K562 (cell line): ENCODE results near the gene CGNL1. TPM values are rescaled to one million over a fixed set of nuclear protein-coding genes. Genes with fewer than 3 reads are reported as not detected.

Experiments used
- ATAC-seq: fragments of 200-7000 bp; cut with Tn5 transposase; 3 replicates; pipeline ENCODE4 v1.9.1; 2020; ENCODE audit warnings: moderate library complexity
- BruUV-seq: library from RNA; stranded (reverse); fragments of 400-500 nt; replicated peaks from 2 replicates; lab custom pipeline; 2021; lab: Mats Ljungman, UMichigan
- CTCF ChIA-PET: fragments of 300-600 bp; formaldehyde crosslinking; extraction: SDS; loops from one replicate; lab custom pipeline; 2021; ENCODE audit warnings: low intra/inter-chr PET ratio; lab: Yijun Ruan, JAX
- POLR2A ChIA-PET: fragments of 300-600, 350-650 bp; sonication (Branson Sonifier 250); formaldehyde crosslinking; extraction: SDS; loops from one replicate; lab custom pipeline; 2021; ENCODE audit warnings: antibody characterized with exemption, inconsistent platforms; lab: Yijun Ruan, JAX
- DNase-seq, 4 experiments: peaks; one replicate each; pipeline versions ENCODE4 v3.0.0 to v3.0.0-alpha.2; 2011 to 2018; ENCODE audit warnings: low spot score in 3 of 4, mixed read lengths in 3 of 4; ENCODE audit errors: extremely low read depth in 1 of 4
- FAIRE-seq: peaks from 2 replicates; lab custom pipeline; 2011; peaks lifted over from hg19 to GRCh38; lab: Jason Lieb, UNC
- H2AFZ ChIP-seq: 2 replicates; pipeline ENCODE4 v1.6.0; 2011; ENCODE audit warnings: low read depth, low read length, control low read depth, inconsistent platforms
- H3K27ac ChIP-seq: fragments of 200-600 bp; 3 replicates; pipeline ENCODE4 v1.8.0; 2011; ENCODE audit warnings: low read depth, mild to moderate bottlenecking, control low read depth, inconsistent platforms, low read length, moderate library complexity, mixed read lengths; ENCODE audit errors: extremely low read depth
- H3K27me3 ChIP-seq, 2 experiments: fragments of 300-600 bp in 1 of 2; 2 replicates in 1 of 2; 3 replicates in 1 of 2; pipeline versions ENCODE4 v1.6.0 to v1.8.0; 2011; ENCODE audit warnings: inconsistent platforms in 2 of 2, low read length in 2 of 2, mild to moderate bottlenecking in 1 of 2, mixed read lengths in 1 of 2, moderate library complexity in 1 of 2; ENCODE audit not compliant: control insufficient read depth in 2 of 2, insufficient read depth in 2 of 2
- H3K36me3 ChIP-seq: fragments of 300-600 bp; 3 replicates; pipeline ENCODE4 v1.8.0; 2011; ENCODE audit warnings: mild to moderate bottlenecking, low read length, inconsistent platforms; ENCODE audit not compliant: control insufficient read depth, insufficient read depth
- H3K4me1 ChIP-seq, 2 experiments: fragments of 200-600 bp in 1 of 2; replicated peaks in 1 of 2; 2 replicates in 1 of 2; 3 replicates in 1 of 2; pipeline versions ENCODE4 v1.5.1 to v1.8.0; 2011; ENCODE audit warnings: inconsistent platforms in 2 of 2, low read length in 2 of 2, mild to moderate bottlenecking in 1 of 2, mixed read lengths in 1 of 2, moderate library complexity in 1 of 2; ENCODE audit not compliant: control insufficient read depth in 2 of 2, insufficient read depth in 2 of 2
- H3K4me2 ChIP-seq: 2 replicates; pipeline ENCODE4 v1.6.1; 2011; ENCODE audit warnings: low read length, control low read depth, inconsistent platforms, mixed read lengths; ENCODE audit not compliant: insufficient read depth
- H3K4me3 ChIP-seq: fragments of 200-600 bp; sonication (generic), shearing (Covaris generic); 2 replicates; pipeline ENCODE4 v1.5.1; 2016; ENCODE audit warnings: control low read depth, inconsistent platforms
- H3K79me2 ChIP-seq: fragments of 200-600 bp; 3 replicates; pipeline ENCODE4 v1.8.0; 2011; ENCODE audit warnings: low read length, inconsistent platforms; ENCODE audit not compliant: control insufficient read depth, insufficient read depth
- H3K9ac ChIP-seq, 2 experiments: 2 replicates each; pipeline versions ENCODE4 v1.6.0 to v1.6.1; 2011; ENCODE audit warnings: low read depth in 2 of 2, low read length in 2 of 2, control low read depth in 1 of 2, inconsistent platforms in 1 of 2, mild to moderate bottlenecking in 1 of 2, mixed read lengths in 1 of 2; ENCODE audit not compliant: insufficient read depth in 1 of 2
- H3K9me1 ChIP-seq: one replicate; pipeline ENCODE4 v1.6.0; 2011; ENCODE audit warnings: inconsistent platforms, mild to moderate bottlenecking, low read length, moderate library complexity; ENCODE audit not compliant: control insufficient read depth, insufficient read depth
- H3K9me3 ChIP-seq: replicated peaks from 2 replicates; pipeline ENCODE4 v1.5.1; 2011; ENCODE audit warnings: low read depth, low read length, inconsistent platforms; ENCODE audit not compliant: control insufficient read depth, insufficient read depth
- H4K20me1 ChIP-seq: replicated peaks from 2 replicates; pipeline ENCODE4 v1.6.1; 2011; ENCODE audit warnings: low read length, inconsistent platforms, mixed read lengths; ENCODE audit not compliant: control insufficient read depth, insufficient read depth
- C11orf30 ChIP-seq: fragments of 450-650 bp; IDR thresholded peaks from 2 replicates; pipeline ENCODE4 v1.6.1; 2016; ENCODE audit warnings: low read depth, mild to moderate bottlenecking
- DPF2 ChIP-seq: fragments of 450-650 bp; IDR thresholded peaks from 2 replicates; pipeline ENCODE4 v1.6.1; 2016
- HDAC3 ChIP-seq: fragments of 450-650 bp; IDR thresholded peaks from 2 replicates; pipeline ENCODE4 v1.6.1; 2018; ENCODE audit warnings: borderline replicate concordance, mild to moderate bottlenecking, moderate library complexity; ENCODE audit not compliant: partially characterized antibody
- KHSRP ChIP-seq: fragments of 450-650 bp; IDR thresholded peaks from 2 replicates; pipeline ENCODE4 v1.6.1; 2017
- SOX6 ChIP-seq: fragments of 450-650 bp; IDR thresholded peaks from 2 replicates; pipeline ENCODE4 v1.6.1; 2014; ENCODE audit warnings: mild to moderate bottlenecking
- ZNF124 ChIP-seq: sonication (generic); formaldehyde crosslinking; IDR thresholded peaks from 2 replicates; pipeline ENCODE4 v1.8.1; 2022; ENCODE audit warnings: missing genetic modification reagents
- ZNF316 ChIP-seq: fragments of 450-650 bp; IDR thresholded peaks from 2 replicates; pipeline ENCODE4 v1.6.1; 2016
- WGBS: fragments of 100-300 bp; shearing (Covaris generic); methylation state at CpG from one replicate; pipeline ENCODE4 v1.1.6; 2016; ENCODE audit warnings: low coverage, mixed read lengths; ENCODE audit not compliant: insufficient coverage; ENCODE audit errors: missing lambda C conversion rate; 5-methylcytosine and 5-hydroxymethylcytosine counted together
- in situ Hi-C: fragments of 300-500 bp; cut with MboI; formaldehyde crosslinking; loops from 4 replicates; pipeline ENCODE4 v1.15.0; 2018; ENCODE audit warnings: inconsistent platforms, mixed read lengths
- intact Hi-C: fragments of 100-400 bp; cut with micrococcal nuclease; formaldehyde crosslinking; loops from 2 replicates; pipeline ENCODE4 v1.14.2; 2022
- polyA plus RNA-seq, 8 experiments: library from polyadenylated mRNA; depleted of rRNA in 4 of 8; stranded (reverse) in 5 of 8; unstranded in 3 of 8; fragments of >200 nt; fragmentation: Nextera tagmentation in 2 of 8; fragmentation: Illumina TruSeq in 1 of 8; extraction: Ambion mirVana in 2 of 8; extraction: Trizol in 1 of 8; gene quantifications; 2 replicates each; pipeline versions ENCODE4 v1.2.1 to v1.2.3, GENCODE V29; 2011 to 2014; ENCODE audit warnings: inconsistent platforms in 1 of 8, missing spikeins in 1 of 8
- total RNA-seq, 7 experiments: library from RNA; depleted of rRNA in 6 of 7; stranded (reverse); fragments of >200 nt in 6 of 7; fragmentation: Illumina TruSeq in 2 of 7; extraction: Trizol in 2 of 7; gene quantifications; 2 replicates each; pipeline versions ENCODE4 v1.2.1 to v1.2.3, GENCODE V29; 2011 to 2021; ENCODE audit warnings: low replicate concordance in 1 of 7

CGNL1 gene
- total and polyA plus RNA-seq, 9 of the 15 experiments (the other 6 are each of a cell fraction or from before 2014, with no cell fraction given), result 0.01 to 0.07 TPM; not detected in 7

GRCh38 chr15:57419335-57419734, 43.0 kb downstream of the CGNL1 start:
- no peaks in the 10 kb centered on the region; a peak in 1 of 5 replicates for H3K4me1 ChIP-seq
- no peak overlapping the region for H3K9ac ChIP-seq
- WGBS, result 3% methylated on average over 2 of the region's 2 CpGs
- in situ Hi-C loops, result no loop called here
- TF ChIP-seq ZNF316, result peak; percentile 70
- no peak for TF ChIP-seq SOX6
- peak; percentile 30; the same call in 1 of the 2 replicates for TF ChIP-seq C11orf30
- no peak for TF ChIP-seq DPF2
- TF ChIP-seq, all 486 proteins: peak for 2
- H3K27ac ChIP-seq, result no peak overlapping the region
- no peak overlapping the region for H3K4me2 ChIP-seq
- DNase-seq (no peak), FAIRE-seq (peak; percentile 11), ATAC-seq (no peak)
- no peaks in the 10 kb centered on the region for H3K36me3 ChIP-seq
- no TSS peak for BruUV-seq
- H3K79me2 ChIP-seq, result no peaks in the 10 kb centered on the region
- no peaks in the 10 kb centered on the region for H4K20me1 ChIP-seq
- peaks cover 20 to 41% of the 10 kb centered on the region in 2 experiments; a peak in 4 of 5 replicates for H3K27me3 ChIP-seq
- ChIA-PET CTCF (interaction anchor here (0.6 kb wide), 1 partner anchor 252 kb away, joined by 3 read pairs; no protein-coding TSS in a partner anchor), POLR2A (no interaction called here)
- no peak overlapping the region for H3K4me3 ChIP-seq
- H3K9me1 ChIP-seq, result no peaks in the 10 kb centered on the region
- no peak overlapping the region for H2AFZ ChIP-seq
- no peaks in the 10 kb centered on the region for H3K9me3 ChIP-seq
- intact Hi-C loops, result no loop called here

GRCh38 chr15:57421110-57421509, 44.8 kb downstream of the CGNL1 start:
- ChIA-PET POLR2A (no interaction called here), CTCF (no interaction called here)
- Histone ChIP-seq H4K20me1 (no peaks in the 10 kb centered on the region), H3K9ac (no peak overlapping the region), H3K36me3 (no peaks in the 10 kb centered on the region), H3K9me1 (no peaks in the 10 kb centered on the region), H3K27ac (no peak overlapping the region), H3K79me2 (no peaks in the 10 kb centered on the region), H3K4me3 (no peak overlapping the region), H2AFZ (no peak overlapping the region), H3K4me2 (no peak overlapping the region), H3K27me3 (peaks cover 21 to 35% of the 10 kb centered on the region in 2 experiments; a peak in 4 of 5 replicates), H3K9me3 (no peaks in the 10 kb centered on the region), H3K4me1 (no peaks in the 10 kb centered on the region; a peak in 1 of 5 replicates)
- TF ChIP-seq HDAC3 (no peak), KHSRP (no peak), ZNF124 (CRISPR knock-in tag) (no peak)
- in situ Hi-C loops, result no loop called here
- WGBS, result 1% methylated on average over 3 of the region's 3 CpGs
- no peak for ATAC-seq
- FAIRE-seq, result no peak
- BruUV-seq, result no TSS peak
- intact Hi-C loops, result no loop called here
- DNase-seq, result no peak
